Measurements from ENCODE around the gene WDFY4.

Gene WDFY4

GRCh38 chr10:48667960-48668590, 16.6 kb upstream of the WDFY4 start:
- no peak for DNase-seq (ENCODE audit: low read depth)
- H3K4me3 ChIP-seq (ENCODE audit: low read depth, low read length): no peak overlapping the region
- TF ChIP-seq CTCF (conservative IDR thresholded peaks at IDR 0.05; ENCODE audit: low read depth, low read length): no peak

GRCh38 chr10:48670978-48671913, 13.4 kb upstream of the WDFY4 start:
- no peak for TF ChIP-seq CTCF (conservative IDR thresholded peaks at IDR 0.05; ENCODE audit: low read depth, low read length)
- DNase-seq (ENCODE audit: low read depth): no peak
- H3K4me3 ChIP-seq (ENCODE audit: low read depth, low read length): no peak overlapping the region

- no peak for DNase-seq (ENCODE audit: low read depth)
- H3K4me3 ChIP-seq (ENCODE audit: low read depth, low read length): no peak overlapping the region
- TF ChIP-seq CTCF (conservative IDR thresholded peaks at IDR 0.05; ENCODE audit: low read depth, low read length): no peak
These were observed 12.6 kb upstream of the WDFY4 start for GRCh38 chr10:48671914-48672595.

GRCh38 chr10:48672596-48673265, 11.9 kb upstream of the WDFY4 start:
- no peak for TF ChIP-seq CTCF (conservative IDR thresholded peaks at IDR 0.05; ENCODE audit: low read depth, low read length)
- H3K4me3 ChIP-seq (ENCODE audit: low read depth, low read length): no peak overlapping the region
- DNase-seq (ENCODE audit: low read depth): no peak

GRCh38 chr10:48677625-48678024, 7.0 kb upstream of the WDFY4 start:
- DNase-seq (ENCODE audit: low read depth): no peak
- no peak for TF ChIP-seq CTCF (conservative IDR thresholded peaks at IDR 0.05; ENCODE audit: low read depth, low read length)
- no peak overlapping the region for H3K4me3 ChIP-seq (ENCODE audit: low read depth, low read length)

GRCh38 chr10:48678041-48678440, 6.6 kb upstream of the WDFY4 start:
- TF ChIP-seq CTCF (conservative IDR thresholded peaks at IDR 0.05; ENCODE audit: low read depth, low read length): no peak
- DNase-seq (ENCODE audit: low read depth): no peak
- H3K4me3 ChIP-seq (ENCODE audit: low read depth, low read length): no peak overlapping the region

All from choroid plexus epithelial cell (primary cell).